ENCODE measurements around the gene CERKL.

- TF ChIP-seq ZNF8 (CRISPR knock-in tag; IDR thresholded peaks at IDR 0.05) (no peak), BACH2 (CRISPR knock-in tag; IDR thresholded peaks at IDR 0.05; ENCODE audit: borderline replicate concordance) (no peak), CREB5 (CRISPR knock-in tag; IDR thresholded peaks at IDR 0.05; ENCODE audit: low read depth) (no peak), ZC3H10 (CRISPR knock-in tag; IDR thresholded peaks at IDR 0.05) (no peak)
Observed at GRCh38 chr2:181684454-181685149, 27.7 kb upstream of the CERKL start.

Data from SK-N-SH treated with all-trans-retinoic acid at 6 μM for 48 hours (cell line).